ENCODE data around the gene UGGT2. TPM values are rescaled to one million over a fixed set of nuclear protein-coding genes. Genes with fewer than 3 reads are reported as not detected.

UGGT2 gene
- total RNA-seq, 4 donors from 2014 or later = 57.9 to 159 (median 71.5) TPM

DNA sequence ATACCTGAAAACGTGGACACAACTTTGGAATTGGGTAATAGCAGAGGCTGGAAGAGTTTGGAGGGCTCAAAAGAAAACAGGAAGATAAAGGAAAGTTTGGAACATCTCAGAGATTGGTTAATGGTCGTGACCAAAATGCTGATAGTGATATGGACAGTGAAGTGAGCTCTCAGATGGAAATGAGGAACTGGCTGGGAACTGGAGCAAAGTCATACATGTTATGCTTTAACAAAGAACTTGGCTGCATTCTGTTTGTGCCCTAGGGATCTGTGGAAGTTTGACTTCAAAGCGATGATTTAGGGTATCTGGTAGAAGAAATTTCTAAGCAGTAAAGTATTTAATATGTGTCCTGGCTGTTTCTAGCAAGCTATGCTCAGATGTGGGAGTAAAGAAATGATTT lies 240.1 kb downstream of the UGGT2 start:
- Histone ChIP-seq H3K36me3 (no peaks in the 10 kb centered on the region), H3K27ac (no peak overlapping the region), H3K4me1 (no peaks in the 10 kb centered on the region), H3K27me3 (no peaks in the 10 kb centered on the region), H3K4me3 (replicated peaks in 1 of 3) (no peak overlapping the region), H3K9me3 (no peaks in the 10 kb centered on the region)
- TF ChIP-seq POLR2A (IDR thresholded peaks at IDR 0.05) = no peak
- TF ChIP-seq, protein P1, sequence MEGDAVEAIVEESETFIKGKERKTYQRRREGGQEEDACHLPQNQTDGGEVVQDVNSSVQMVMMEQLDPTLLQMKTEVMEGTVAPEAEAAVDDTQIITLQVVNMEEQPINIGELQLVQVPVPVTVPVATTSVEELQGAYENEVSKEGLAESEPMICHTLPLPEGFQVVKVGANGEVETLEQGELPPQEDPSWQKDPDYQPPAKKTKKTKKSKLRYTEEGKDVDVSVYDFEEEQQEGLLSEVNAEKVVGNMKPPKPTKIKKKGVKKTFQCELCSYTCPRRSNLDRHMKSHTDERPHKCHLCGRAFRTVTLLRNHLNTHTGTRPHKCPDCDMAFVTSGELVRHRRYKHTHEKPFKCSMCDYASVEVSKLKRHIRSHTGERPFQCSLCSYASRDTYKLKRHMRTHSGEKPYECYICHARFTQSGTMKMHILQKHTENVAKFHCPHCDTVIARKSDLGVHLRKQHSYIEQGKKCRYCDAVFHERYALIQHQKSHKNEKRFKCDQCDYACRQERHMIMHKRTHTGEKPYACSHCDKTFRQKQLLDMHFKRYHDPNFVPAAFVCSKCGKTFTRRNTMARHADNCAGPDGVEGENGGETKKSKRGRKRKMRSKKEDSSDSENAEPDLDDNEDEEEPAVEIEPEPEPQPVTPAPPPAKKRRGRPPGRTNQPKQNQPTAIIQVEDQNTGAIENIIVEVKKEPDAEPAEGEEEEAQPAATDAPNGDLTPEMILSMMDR (IDR thresholded peaks at IDR 0.05) = no peak
- intact Hi-C loops (cut with DNase I) = no loop called here
- no peak for DNase-seq
- 92 to 95% methylated on average over 3 of the region's 3 CpGs for WGBS, 2 donors

DNA sequence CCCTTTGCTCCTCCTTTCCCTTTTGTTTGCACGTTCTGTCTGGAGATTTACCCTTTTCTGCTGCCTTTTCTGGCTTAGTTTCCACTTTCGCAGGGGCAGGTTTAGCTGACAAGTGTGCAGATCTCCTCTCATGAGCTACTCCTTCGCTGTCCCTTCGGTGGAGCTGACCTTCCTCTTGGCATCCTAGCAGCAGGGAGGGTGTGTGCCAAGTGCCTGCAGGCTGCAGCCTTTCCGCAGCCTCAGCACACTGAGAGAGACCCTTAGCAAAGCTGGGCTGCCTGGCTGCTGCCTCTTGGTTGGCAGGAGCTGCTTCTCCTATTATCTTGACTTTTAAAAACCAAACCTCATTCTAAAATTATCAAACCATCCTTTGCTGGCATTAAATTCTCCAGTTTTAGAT lies 243.8 kb downstream of the UGGT2 start:
- Histone ChIP-seq H3K9me3 (no peaks in the 10 kb centered on the region), H3K27ac (no peak overlapping the region), H3K4me1 (no peaks in the 10 kb centered on the region), H3K4me3 (replicated peaks in 1 of 3) (no peak overlapping the region), H3K27me3 (no peaks in the 10 kb centered on the region), H3K36me3 (no peaks in the 10 kb centered on the region)
- TF ChIP-seq, protein P1 (IDR thresholded peaks at IDR 0.05) = no peak
- TF ChIP-seq POLR2A (IDR thresholded peaks at IDR 0.05) = no peak
- WGBS, 2 donors = 84 to 88% methylated on average over 5 of the region's 5 CpGs
- intact Hi-C loops (cut with DNase I) = no loop called here
- DNase-seq = no peak

DNA sequence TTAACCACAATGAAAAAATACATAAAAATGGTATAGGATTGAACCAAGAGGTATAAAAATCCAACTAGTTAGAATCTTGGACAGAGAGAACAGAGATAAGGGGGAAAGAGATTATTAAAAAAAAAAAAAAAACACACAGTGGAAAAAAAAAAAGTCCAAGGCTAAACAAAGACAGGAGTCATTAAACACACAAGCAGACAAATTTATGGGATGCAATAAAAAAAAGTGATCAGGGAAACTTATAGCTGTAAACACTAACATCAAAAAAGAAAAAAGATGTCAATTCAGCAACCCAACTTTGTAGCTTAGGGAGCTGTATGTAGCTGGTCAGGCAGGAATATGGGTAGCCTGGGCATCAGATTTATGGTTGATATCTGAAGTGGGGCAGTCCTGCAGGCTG lies 247.3 kb downstream of the UGGT2 start:
- Histone ChIP-seq H3K27me3 (no peaks in the 10 kb centered on the region), H3K36me3 (no peaks in the 10 kb centered on the region), H3K4me1 (no peaks in the 10 kb centered on the region), H3K27ac (no peak overlapping the region), H3K9me3 (no peaks in the 10 kb centered on the region), H3K4me3 (replicated peaks in 1 of 3) (no peak overlapping the region)
- TF ChIP-seq POLR2A (IDR thresholded peaks at IDR 0.05) = no peak
- TF ChIP-seq, protein P1 (IDR thresholded peaks at IDR 0.05) = no peak
- intact Hi-C loops (cut with DNase I) = no loop called here
- DNase-seq = no peak

DNA sequence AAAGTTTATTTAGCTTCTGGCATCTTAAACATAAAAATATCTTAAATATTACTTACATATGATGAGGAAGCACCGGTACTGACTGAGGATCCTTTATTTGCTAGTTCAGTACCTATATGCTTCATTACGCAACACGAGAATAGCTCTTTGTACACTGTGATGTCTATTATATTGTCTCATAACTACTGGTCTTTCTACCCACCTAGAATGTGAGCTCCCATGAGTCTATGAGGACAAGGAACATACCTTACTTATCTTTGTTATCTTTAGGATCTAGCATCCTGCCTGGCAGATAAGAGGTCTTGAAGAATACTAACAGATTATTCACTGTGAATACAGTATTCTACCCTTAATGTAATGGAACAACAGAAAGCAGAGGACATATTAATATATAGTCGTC lies 251.4 kb downstream of the UGGT2 start:
- H3K27ac ChIP-seq = no peak overlapping the region
- no peaks in the 10 kb centered on the region for H3K27me3 ChIP-seq
- DNase-seq = no peak
- H3K4me1 ChIP-seq = peaks cover 0 to 2% of the 10 kb centered on the region in 2 donors
- no peak overlapping the region for H3K4me3 ChIP-seq (replicated peaks in 1 of 3)
- H3K9me3 ChIP-seq = no peaks in the 10 kb centered on the region
- no peaks in the 10 kb centered on the region for H3K36me3 ChIP-seq
- 98% methylated on average over 4 of the region's 4 CpGs for WGBS, 2 donors
- TF ChIP-seq, protein P1 (IDR thresholded peaks at IDR 0.05) = no peak
- TF ChIP-seq POLR2A (IDR thresholded peaks at IDR 0.05) = no peak
- intact Hi-C loops (cut with DNase I) = no loop called here

DNA sequence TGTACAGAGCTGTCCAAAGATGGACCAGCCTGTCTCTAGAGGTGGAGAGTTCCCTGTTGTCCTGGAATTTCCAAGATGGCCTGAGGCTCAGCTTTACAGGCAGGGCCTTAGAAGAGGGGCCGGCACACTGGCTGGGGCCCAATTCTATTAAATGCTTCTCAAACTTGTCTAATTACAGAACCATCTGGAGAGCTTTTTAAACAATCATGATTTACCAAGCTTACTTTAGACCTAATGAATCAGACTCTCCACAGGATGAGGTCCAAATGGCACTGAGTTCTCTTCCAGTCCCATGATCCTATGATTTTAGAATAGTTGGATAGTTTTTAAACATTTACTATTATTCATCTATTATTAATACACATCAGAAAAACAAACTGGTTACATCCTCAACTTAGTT lies 252.8 kb downstream of the UGGT2 start:
- no peak overlapping the region for H3K27ac ChIP-seq
- H3K4me3 ChIP-seq (replicated peaks in 1 of 3) = no peak overlapping the region
- H3K4me1 ChIP-seq = peaks cover 0 to 2% of the 10 kb centered on the region in 2 donors
- intact Hi-C loops (cut with DNase I) = no loop called here
- TF ChIP-seq, protein P1 (IDR thresholded peaks at IDR 0.05) = no peak
- TF ChIP-seq POLR2A (IDR thresholded peaks at IDR 0.05) = no peak
- no peaks in the 10 kb centered on the region for H3K9me3 ChIP-seq
- H3K36me3 ChIP-seq = no peaks in the 10 kb centered on the region
- WGBS, 2 donors = 88 to 100% methylated on average over 1 of the region's 1 CpG
- no peaks in the 10 kb centered on the region for H3K27me3 ChIP-seq
- no peak for DNase-seq

All from thyroid gland (tissue), 4 donors.